ENCODE measurements around the gene AK8. TPM values are rescaled to one million over a fixed set of nuclear protein-coding genes. Genes with fewer than 3 reads are reported as not detected.

The AK8 gene
- polyA plus RNA-seq, 1 of the 3 experiments (the other 2 are of a cell fraction) = 0.77 TPM

DNA sequence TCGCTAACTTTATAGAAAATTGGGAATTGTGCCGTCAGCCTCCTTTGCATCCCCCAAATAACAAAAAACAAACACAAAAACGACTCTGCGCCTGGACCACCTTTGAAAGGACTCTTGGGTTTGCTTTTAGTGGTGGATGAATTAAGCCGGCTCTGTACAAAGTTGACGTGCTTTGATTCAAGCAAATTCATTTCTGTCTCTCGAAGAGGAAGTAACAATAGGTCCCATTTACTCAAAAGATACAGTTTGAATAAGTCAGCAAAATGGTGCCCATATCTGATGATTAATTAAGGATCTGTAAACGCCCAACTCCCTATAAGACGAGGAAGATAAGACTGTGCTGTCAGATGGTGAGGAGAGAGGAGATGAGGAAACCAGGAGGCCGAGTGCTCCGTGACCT lies 67.8 kb downstream of the AK8 start:
- Histone ChIP-seq H4K20me1 (ENCODE audit: insufficient read depth) (no peaks in the 10 kb centered on the region), H3K9ac (no peak overlapping the region), H3F3A (replicated peaks; ENCODE audit: insufficient read depth) (no peaks in the 10 kb centered on the region), H3K4me1 (ENCODE audit: control insufficient read depth in 1 of 2, insufficient read depth in 2 of 2, low read depth in 1 of 2, low read length in 1 of 2) (peaks cover 0 to 7% of the 10 kb centered on the region in 2 experiments; a peak in 1 of 4 replicates), H3K27me3 (ENCODE audit: insufficient read depth) (no peaks in the 10 kb centered on the region; the same call in 1 of the 2 replicates), H2AFZ (ENCODE audit: low read depth) (no peak overlapping the region), H3K9me2 (no peaks in the 10 kb centered on the region), H3K4me3 (ENCODE audit: low read depth in 2 of 2, low read length in 1 of 2) (no peak overlapping the region), H3K27ac (ENCODE audit: low read depth in 2 of 2, low read length in 1 of 2) (no peak overlapping the region), H3K4me2 (no peak overlapping the region), H3K9me3 (no peaks in the 10 kb centered on the region), H3K79me2 (ENCODE audit: insufficient read depth) (no peaks in the 10 kb centered on the region), H3K36me3 (replicated peaks in 1 of 2; ENCODE audit: control insufficient read depth in 1 of 2, insufficient read depth in 2 of 2, low read length in 1 of 2) (no peaks in the 10 kb centered on the region)
- no peak for DNase-seq
- ChIA-PET CTCF (no interaction called here), POLR2A (no interaction called here)
- WGBS (ENCODE audit: low lambda C conversion rate) = 71% methylated on average over 11 of the region's 11 CpGs
- TF ChIP-seq FOXM1 (IDR thresholded peaks at IDR 0.05; ENCODE audit: low read depth) (no peak), EP300 (IDR thresholded peaks at IDR 0.05; ENCODE audit: borderline replicate concordance in 1 of 2, low read depth in 1 of 2, low read length in 1 of 2) (no peak), YY1 (IDR thresholded peaks at IDR 0.05; ENCODE audit: low read depth) (no peak), GATA2 (CRISPR knock-in tag; IDR thresholded peaks at IDR 0.05) (no peak), FOXJ3 (CRISPR knock-in tag; IDR thresholded peaks at IDR 0.05) (no peak), SMC3 (IDR thresholded peaks at IDR 0.05; ENCODE audit: low read depth, low read length) (no peak)
- TF ChIP-seq, protein P1, sequence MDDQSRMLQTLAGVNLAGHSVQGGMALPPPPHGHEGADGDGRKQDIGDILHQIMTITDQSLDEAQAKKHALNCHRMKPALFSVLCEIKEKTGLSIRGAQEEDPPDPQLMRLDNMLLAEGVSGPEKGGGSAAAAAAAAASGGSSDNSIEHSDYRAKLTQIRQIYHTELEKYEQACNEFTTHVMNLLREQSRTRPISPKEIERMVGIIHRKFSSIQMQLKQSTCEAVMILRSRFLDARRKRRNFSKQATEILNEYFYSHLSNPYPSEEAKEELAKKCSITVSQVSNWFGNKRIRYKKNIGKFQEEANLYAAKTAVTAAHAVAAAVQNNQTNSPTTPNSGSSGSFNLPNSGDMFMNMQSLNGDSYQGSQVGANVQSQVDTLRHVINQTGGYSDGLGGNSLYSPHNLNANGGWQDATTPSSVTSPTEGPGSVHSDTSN (IDR thresholded peaks at IDR 0.05) = no peak

GRCh38 chr9:132809677-132810271 lies 68.3 kb downstream of the AK8 start:
- Histone ChIP-seq H3K27me3 (ENCODE audit: insufficient read depth) (no peaks in the 10 kb centered on the region; the same call in 1 of the 2 replicates), H3K4me3 (ENCODE audit: low read depth in 2 of 2, low read length in 1 of 2) (no peak overlapping the region), H2AFZ (ENCODE audit: low read depth) (no peak overlapping the region), H3K9ac (no peak overlapping the region), H3K79me2 (ENCODE audit: insufficient read depth) (no peaks in the 10 kb centered on the region), H3K9me2 (no peaks in the 10 kb centered on the region), H3K9me3 (no peaks in the 10 kb centered on the region), H3K36me3 (replicated peaks in 1 of 2; ENCODE audit: control insufficient read depth in 1 of 2, insufficient read depth in 2 of 2, low read length in 1 of 2) (no peaks in the 10 kb centered on the region), H3K27ac (ENCODE audit: low read depth in 2 of 2, low read length in 1 of 2) (no peak overlapping the region), H3K4me1 (ENCODE audit: control insufficient read depth in 1 of 2, insufficient read depth in 2 of 2, low read depth in 1 of 2, low read length in 1 of 2) (peaks cover 0 to 8% of the 10 kb centered on the region in 2 experiments; a peak in 1 of 4 replicates), H3K4me2 (no peak overlapping the region), H3F3A (replicated peaks; ENCODE audit: insufficient read depth) (no peaks in the 10 kb centered on the region), H4K20me1 (ENCODE audit: insufficient read depth) (no peaks in the 10 kb centered on the region)
- TF ChIP-seq TEAD4 (IDR thresholded peaks at IDR 0.05; ENCODE audit: borderline replicate concordance, insufficient read depth) (no peak), RCOR1 (IDR thresholded peaks at IDR 0.05; ENCODE audit: low read length) (no peak), ELF1 (IDR thresholded peaks at IDR 0.05) (no peak), RXRA (IDR thresholded peaks at IDR 0.05; ENCODE audit: borderline replicate concordance, low read depth) (no peak), TCF12 (IDR thresholded peaks at IDR 0.05) (no peak), RAD21 (IDR thresholded peaks at IDR 0.05; ENCODE audit: low read length) (no peak), POLR2AphosphoS5 (IDR thresholded peaks at IDR 0.05; ENCODE audit: low read depth, low read length) (no peak), SMC3 (IDR thresholded peaks at IDR 0.05; ENCODE audit: low read depth, low read length) (no peak), ZBTB33 (IDR thresholded peaks at IDR 0.05; ENCODE audit: borderline replicate concordance, low read depth) (no peak), USF2 (IDR thresholded peaks at IDR 0.05; ENCODE audit: borderline replicate concordance, low read depth, low read length) (no peak), NFIC (IDR thresholded peaks at IDR 0.05; ENCODE audit: borderline replicate concordance) (no peak), IRF3 (IDR thresholded peaks at IDR 0.05; ENCODE audit: low read depth, low read length) (no peak), NRF1 (IDR thresholded peaks at IDR 0.05; ENCODE audit: low read depth, low read length) (no peak), EP300 (IDR thresholded peaks at IDR 0.05; ENCODE audit: borderline replicate concordance in 1 of 2, low read depth in 1 of 2, low read length in 1 of 2) (no peak)
- TF ChIP-seq, protein P2, sequence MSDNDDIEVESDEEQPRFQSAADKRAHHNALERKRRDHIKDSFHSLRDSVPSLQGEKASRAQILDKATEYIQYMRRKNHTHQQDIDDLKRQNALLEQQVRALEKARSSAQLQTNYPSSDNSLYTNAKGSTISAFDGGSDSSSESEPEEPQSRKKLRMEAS (IDR thresholded peaks at IDR 0.05; ENCODE audit: low read depth) = no peak
- no peak for DNase-seq
- WGBS (ENCODE audit: low lambda C conversion rate) = 65% methylated on average over 11 of the region's 11 CpGs
- ChIA-PET CTCF (interaction anchor here (2.1 to 2.6 kb wide), 2 partner anchors 10 to 92 kb away, joined by 11 to 14 read pairs; no protein-coding TSS in a partner anchor), POLR2A (no interaction called here)
